ENCODE measurements around the gene OR10D3. TPM values are rescaled to one million over a fixed set of nuclear protein-coding genes. Genes with fewer than 3 reads are reported as not detected.

The OR10D3 gene
- not detected for total RNA-seq

GRCh38 chr11:124183068-124183467 lies at the start of gene OR10D3:
OR10D3 (plus strand) TSS chr11:124183345; CDS start chr11:124185270, 1,925 bp downstream.
- H3K9me3 ChIP-seq, result no peaks in the 10 kb centered on the region
- TF ChIP-seq POLR2AphosphoS5 (IDR thresholded peaks at IDR 0.05; ENCODE audit: insufficient read depth in 1 of 2, low read depth in 1 of 2), result no peak
- TF ChIP-seq CTCF (IDR thresholded peaks at IDR 0.05), result no peak
- TF ChIP-seq POLR2A (IDR thresholded peaks at IDR 0.05), result no peak
- no peaks in the 10 kb centered on the region for H3K4me1 ChIP-seq
- DNase-seq (ENCODE audit: extremely low spot score in 2 of 2), result no peak
- no peaks in the 10 kb centered on the region for H3K27me3 ChIP-seq
- H3K4me3 ChIP-seq, result no peak within 1 kb of the TSS
- no peak within 1 kb of the TSS for H3K27ac ChIP-seq
- intact Hi-C loops (cut with DNase I), result no loop called here
- no peaks in the 10 kb centered on the region for H3K36me3 ChIP-seq

- DNase-seq (ENCODE audit: extremely low spot score in 2 of 2), result no peak
- H3K4me1 ChIP-seq, result no peaks in the 10 kb centered on the region
- no peaks in the 10 kb centered on the region for H3K9me3 ChIP-seq
- peaks cover 0 to 22% of the 10 kb centered on the region in 2 donors for H3K36me3 ChIP-seq
- H3K4me3 ChIP-seq, result no peak overlapping the region
- H3K27me3 ChIP-seq, result no peaks in the 10 kb centered on the region
- intact Hi-C loops (cut with DNase I), result no loop called here
- no peak for TF ChIP-seq CTCF (IDR thresholded peaks at IDR 0.05)
- TF ChIP-seq POLR2A (IDR thresholded peaks at IDR 0.05), result no peak
- no peak for TF ChIP-seq POLR2AphosphoS5 (IDR thresholded peaks at IDR 0.05; ENCODE audit: insufficient read depth in 1 of 2, low read depth in 1 of 2)
- H3K27ac ChIP-seq, result no peak overlapping the region
Measured at GRCh38 chr11:124143034-124143433, 40.1 kb upstream of the OR10D3 start.

GRCh38 chr11:124147951-124148350 lies 35.2 kb upstream of the OR10D3 start:
- no peak overlapping the region for H3K4me3 ChIP-seq
- intact Hi-C loops (cut with DNase I), result no loop called here
- H3K4me1 ChIP-seq, result no peaks in the 10 kb centered on the region
- no peak overlapping the region for H3K27ac ChIP-seq
- TF ChIP-seq POLR2AphosphoS5 (IDR thresholded peaks at IDR 0.05; ENCODE audit: insufficient read depth in 1 of 2, low read depth in 1 of 2) (no peak), CTCF (IDR thresholded peaks at IDR 0.05) (no peak), POLR2A (IDR thresholded peaks at IDR 0.05) (no peak)
- peaks cover 0 to 4% of the 10 kb centered on the region in 2 donors for H3K36me3 ChIP-seq
- H3K9me3 ChIP-seq, result no peaks in the 10 kb centered on the region
- DNase-seq (ENCODE audit: extremely low spot score in 2 of 2), result no peak
- H3K27me3 ChIP-seq, result no peaks in the 10 kb centered on the region

GRCh38 chr11:124150684-124151083 lies 32.5 kb upstream of the OR10D3 start:
- Histone ChIP-seq H3K4me3 (no peak overlapping the region), H3K4me1 (no peaks in the 10 kb centered on the region), H3K36me3 (no peaks in the 10 kb centered on the region), H3K9me3 (no peaks in the 10 kb centered on the region), H3K27ac (no peak overlapping the region), H3K27me3 (no peaks in the 10 kb centered on the region)
- intact Hi-C loops (cut with DNase I), result no loop called here
- DNase-seq (ENCODE audit: extremely low spot score in 2 of 2), result no peak
- TF ChIP-seq POLR2A (IDR thresholded peaks at IDR 0.05) (no peak), POLR2AphosphoS5 (IDR thresholded peaks at IDR 0.05; ENCODE audit: insufficient read depth in 1 of 2, low read depth in 1 of 2) (no peak), CTCF (IDR thresholded peaks at IDR 0.05) (no peak)

- intact Hi-C loops (cut with DNase I), result no loop called here
- H3K36me3 ChIP-seq, result no peaks in the 10 kb centered on the region
- no peak overlapping the region for H3K27ac ChIP-seq
- H3K9me3 ChIP-seq, result no peaks in the 10 kb centered on the region
- no peak overlapping the region for H3K4me3 ChIP-seq
- TF ChIP-seq POLR2A (IDR thresholded peaks at IDR 0.05) (no peak), POLR2AphosphoS5 (IDR thresholded peaks at IDR 0.05; ENCODE audit: insufficient read depth in 1 of 2, low read depth in 1 of 2) (no peak), CTCF (IDR thresholded peaks at IDR 0.05) (no peak)
- H3K4me1 ChIP-seq, result no peaks in the 10 kb centered on the region
- no peaks in the 10 kb centered on the region for H3K27me3 ChIP-seq
- DNase-seq (ENCODE audit: extremely low spot score in 2 of 2), result no peak
Measured at GRCh38 chr11:124152770-124153407, 30.3 kb upstream of the OR10D3 start.

Data from vagina (tissue), 2 donors.